TTC549 (cell line): ENCODE data around the gene CCL16.
"Not testable (repeated sequence)": the region's sequence is repeated elsewhere in the genome, so short reads cannot be mapped to it uniquely, and the experiment has no call there.

Experiments used
- FAIRE-seq: peaks from 2 replicates; lab custom pipeline; 2012; peaks lifted over from hg19 to GRCh38; lab: Jason Lieb, UNC

CCL16 gene

DNA sequence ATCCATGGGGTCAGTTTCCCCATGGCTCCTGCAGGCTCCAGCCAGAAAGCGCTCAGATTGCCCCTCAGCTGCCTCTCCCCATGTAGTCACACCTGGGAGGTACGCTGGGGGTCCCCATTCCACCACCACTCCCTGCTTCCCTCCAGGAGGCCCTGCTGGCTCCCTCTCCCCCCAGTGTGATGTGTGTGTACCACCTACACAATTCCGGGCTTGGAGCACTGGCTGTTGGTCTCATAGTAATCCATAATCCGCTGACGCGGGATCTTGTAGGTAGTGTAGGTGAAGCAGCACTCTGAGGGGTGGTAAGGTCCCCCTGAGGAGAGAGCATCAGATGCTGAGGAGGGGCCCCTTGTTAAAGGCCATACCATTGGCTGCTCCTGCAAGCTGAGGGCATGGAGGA, 2.8 kb upstream of the CCL16 start:
- FAIRE-seq, result no peak

DNA sequence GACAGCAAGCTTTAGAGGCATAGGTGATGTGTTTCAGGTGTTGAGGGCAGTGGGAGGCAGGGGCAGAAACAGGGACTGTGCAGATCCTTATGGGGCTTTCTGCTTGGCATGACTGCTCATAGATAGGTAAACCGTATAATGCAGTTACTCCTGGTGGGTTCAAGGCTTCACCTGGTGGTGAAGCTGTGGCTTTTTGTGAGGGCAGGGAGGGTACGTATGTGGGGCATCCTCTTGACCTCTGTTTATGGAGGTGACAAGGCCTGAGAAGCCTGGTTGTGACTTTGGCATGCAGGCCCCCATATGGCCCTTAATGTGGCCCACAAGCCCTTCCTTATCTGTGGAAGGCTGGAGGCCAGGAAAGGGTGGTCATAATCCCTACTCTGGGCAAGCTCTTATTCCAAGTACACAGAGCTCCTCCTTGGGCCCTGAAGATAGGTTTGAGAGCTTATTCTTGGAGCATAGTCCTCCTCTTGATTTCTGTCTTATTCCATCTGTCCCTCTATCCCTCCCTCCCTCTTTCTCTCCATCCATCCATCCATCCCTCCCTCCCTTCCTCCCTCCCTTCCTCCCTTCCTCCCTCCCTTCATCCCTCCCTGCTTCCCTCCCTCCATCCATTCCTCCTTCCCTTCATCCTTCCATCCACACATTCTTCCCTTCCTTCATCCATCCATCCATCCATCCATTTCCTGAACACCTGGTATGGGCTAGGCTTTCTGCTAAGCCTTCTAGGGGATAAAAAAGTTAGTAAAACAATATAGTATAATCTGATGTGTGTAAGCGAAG, 1.3 kb upstream of the CCL16 start:
- no peak for FAIRE-seq

DNA sequence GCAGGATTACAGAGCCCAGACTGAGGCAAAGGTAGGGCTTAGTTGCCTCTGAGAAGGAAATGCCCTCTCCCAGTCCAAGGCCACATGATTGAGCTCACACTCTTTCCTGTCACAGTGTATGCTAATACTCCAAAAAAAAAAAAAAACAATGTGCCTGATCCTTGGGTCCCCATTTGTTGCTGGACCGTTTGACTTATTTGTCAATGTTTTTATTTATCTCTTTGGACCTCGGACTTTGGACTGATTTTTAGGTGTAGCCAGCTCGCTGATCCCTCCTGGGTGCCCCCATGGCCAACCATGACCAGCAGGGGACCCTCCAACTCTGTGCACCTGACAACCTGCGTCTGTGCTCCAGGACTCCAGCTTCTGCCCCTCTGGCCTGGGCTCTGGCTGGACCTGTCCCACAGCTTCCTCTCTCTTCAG, 622 bp upstream of the CCL16 start:
- no peak for FAIRE-seq

DNA sequence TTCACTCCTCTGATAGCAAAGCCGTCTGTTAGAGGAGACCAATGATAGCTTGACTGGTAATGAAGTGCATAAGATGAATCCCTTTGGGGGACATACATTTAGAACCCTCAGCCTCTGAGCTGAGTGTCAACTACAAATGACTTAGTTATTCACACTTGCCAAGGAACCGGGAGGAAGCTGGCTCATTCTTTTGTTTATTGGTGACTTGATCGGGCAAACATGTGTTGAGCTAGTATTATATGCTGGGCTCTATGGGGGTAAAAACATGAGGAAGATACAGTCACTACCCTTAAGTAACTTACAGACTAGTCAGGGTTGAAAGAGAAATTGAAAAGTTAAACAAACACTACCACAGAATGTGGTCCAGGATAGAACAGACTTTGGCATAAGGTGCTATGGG, 3.0 kb downstream of the CCL16 start:
- no peak for FAIRE-seq

DNA sequence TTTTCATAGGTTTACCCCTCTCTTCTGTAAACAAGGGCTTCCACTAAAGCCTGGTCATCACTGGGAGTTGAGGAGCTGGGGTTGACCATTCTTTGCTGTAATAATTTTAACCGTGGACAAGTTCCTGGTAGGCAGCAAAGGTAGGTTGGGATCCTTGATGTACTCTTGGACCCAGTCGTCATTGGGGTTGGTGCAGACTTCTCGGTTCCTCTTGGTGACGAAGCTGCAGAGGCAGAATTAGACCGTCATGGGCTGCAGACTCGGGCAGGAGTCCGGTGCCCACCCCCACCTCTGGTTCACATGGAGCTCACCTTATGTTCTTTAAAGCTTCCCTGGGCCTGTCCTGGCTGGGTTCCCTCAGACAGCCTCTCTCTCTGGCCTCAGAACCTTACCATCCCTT, 3.8 kb downstream of the CCL16 start:
- no peak for FAIRE-seq

DNA sequence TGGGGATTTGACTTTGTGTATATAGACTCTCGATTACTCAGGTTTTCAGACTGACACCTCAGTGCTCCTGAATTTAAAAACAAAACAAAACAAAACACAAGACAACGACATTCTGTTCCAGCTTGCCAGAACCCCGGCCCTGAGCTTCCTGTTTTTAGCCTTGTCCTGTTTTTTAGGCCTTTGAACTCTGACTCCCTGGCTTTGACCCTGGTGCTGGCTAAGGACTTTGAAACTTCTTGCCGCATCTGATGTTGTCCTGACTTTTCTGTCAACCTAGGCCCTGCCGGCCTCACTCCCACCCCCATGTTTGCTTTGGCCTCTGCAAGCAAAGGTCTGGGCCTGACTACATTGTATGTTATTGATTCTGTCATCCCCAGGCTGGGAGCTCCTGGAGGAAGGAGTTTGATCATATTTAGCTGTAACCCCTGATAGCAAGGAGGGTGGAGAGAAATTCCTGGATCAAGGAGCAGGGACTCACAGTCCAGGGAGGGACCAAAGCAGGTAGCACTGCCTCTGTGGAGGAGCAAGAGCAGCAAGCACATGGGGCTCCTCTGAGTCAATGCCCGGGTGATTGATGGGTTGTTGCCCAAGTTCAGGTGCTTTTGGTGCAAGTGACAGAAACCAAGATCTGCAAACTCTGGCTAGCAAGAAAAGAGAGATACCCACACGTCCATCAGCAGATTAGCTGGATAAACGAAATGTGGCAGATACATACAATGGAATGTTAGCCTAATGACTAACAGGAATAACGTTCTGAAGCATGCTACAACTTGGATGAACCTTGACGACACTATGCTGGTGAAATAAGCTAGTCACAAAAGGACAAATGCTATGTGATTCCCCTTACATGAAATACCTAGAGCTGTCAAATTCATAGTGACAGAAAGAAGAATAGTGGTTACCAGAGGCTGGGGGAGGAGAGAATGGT, 7.7 kb downstream of the CCL16 start:
- FAIRE-seq, result no peak

DNA sequence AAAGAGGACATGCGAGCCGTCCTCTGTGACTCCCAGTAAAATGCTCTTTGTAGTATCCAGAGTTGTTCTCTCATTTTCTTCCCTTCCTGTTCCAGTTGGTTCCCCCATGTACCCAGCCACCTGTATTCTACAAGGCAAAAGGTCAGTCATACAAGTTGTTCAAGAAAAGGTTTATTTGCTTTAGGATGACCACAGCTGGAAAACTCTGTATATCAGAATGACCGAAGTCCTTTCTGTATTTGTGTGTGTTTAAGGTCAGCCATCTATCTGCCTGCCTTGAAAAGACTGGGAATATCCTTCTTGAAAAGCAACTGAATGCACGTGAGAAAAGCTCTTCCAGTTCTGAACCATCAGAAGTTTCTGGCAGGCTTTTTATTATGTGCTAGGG, 8.4 kb downstream of the CCL16 start:
- FAIRE-seq, result no peak

DNA sequence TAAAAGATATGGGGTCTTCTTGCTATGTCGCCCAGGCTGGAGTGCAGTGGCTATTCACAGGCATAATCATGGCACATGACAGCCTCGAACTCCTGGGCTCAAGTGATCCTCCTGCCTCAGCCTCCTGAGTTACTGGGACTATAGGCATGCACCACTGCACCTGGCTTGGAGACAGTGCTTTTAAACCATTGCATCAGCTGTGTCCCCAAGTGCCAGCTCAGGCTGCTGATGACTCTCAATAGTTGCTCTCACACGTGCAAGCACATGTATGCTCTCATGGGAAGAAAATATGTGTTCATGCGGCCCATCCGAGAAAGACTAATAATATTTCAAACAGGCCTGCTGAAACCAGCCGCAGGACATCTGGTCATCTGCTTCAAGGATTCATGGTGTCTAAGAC, 8.8 kb downstream of the CCL16 start:
- FAIRE-seq, result no peak

DNA sequence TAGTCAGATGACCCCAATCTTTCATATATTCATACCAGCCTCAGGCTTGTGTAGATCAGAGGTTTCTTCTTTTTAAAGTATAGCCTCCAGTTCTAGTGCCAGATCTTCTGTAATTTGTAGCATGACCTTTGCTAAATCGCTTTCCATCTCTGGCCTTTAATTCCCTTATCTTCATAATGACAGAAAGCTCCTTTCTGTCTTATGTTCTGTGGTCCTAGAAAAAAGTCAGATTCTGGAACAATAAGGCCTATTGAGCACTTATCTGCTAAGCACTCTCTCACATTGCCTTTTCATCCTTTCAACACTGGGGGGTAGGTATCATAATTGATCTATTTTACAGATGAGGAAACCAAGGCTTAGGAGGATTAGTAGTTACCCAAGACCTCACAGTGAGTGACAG, 9.2 kb downstream of the CCL16 start:
- FAIRE-seq, result no peak

DNA sequence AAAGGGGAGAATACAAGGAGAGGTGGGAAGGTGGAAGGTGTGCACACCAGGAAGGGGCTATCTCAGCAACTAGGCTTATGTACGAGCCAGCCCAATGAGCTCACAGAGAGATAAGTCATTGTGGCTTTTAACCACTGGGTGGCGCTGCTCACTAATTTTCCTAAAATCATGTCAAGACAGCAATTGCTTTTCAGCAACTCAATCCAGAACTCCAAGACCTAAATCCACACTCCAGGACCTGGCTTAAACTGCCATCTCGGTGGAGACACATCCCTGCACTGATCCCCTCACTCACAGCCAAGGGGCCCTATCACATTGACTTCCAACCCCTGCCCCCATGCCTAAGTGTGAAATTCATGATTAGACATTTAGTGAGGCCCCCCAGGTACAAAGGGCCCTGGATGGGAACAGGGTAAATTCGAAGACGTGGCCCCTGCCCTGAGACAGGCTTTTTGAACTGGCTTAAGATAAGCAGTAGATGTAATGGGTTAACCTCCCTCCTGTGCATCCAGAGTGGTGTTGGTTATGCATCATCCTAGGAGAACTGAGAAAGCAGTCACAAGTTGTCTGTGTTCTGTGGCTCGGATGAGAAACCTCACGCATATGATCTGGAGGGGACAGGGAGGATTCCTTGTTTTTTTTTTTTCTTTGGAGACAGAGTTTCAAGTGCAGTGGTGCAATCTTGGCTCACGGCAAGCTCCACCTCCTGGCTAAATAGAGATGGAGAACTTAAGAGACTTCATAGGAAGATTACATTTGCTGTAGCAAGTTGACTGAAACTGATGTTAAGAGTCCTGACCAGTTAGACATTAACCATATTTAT, 11.5 kb downstream of the CCL16 start:
- no peak for FAIRE-seq

DNA sequence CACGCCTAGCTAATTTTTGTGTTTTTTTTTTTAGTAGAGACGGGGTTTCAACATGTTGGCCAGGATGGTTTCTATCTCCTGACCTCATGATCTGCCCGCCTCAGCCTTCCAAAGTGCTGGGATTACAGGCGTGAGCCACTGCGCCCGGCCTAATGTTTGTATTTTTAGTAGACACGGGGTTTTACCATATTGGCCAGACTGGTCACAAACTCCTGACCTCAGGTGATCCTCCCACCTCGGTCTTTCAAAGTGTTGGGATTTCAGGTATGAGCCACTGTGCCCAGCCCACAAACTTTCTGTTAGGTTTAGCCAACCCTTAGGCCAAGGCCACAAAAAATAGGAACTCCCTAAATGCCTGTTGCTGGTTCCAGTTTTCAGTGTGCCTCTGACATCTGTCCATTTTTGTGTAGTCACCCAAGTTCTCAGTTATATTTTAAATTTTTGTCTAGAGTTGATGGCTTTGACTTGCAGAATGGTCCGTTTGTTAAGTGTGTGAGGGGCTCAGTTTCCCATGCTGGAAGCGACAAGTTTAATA, 12.7 kb downstream of the CCL16 start:
- no peak for FAIRE-seq

DNA sequence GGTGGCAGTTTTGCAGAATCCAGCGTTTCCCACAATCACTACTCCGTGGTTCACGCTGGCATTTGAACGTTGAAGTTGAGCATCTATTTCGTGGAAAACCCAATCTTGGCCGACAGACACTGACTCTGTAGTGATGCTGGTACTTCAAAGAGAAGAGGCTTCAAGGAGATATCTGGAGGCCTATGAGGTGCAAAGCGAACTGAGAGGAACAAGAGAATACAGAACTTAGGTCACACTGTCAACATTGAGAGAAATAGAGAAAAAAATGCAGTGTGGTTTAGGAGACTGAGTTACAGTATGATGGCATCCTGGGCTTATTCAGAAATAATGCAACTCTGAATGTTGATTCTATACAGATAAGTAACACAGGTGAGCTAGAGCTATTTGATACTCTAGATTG, 16.0 kb downstream of the CCL16 start:
- FAIRE-seq, result no peak

DNA sequence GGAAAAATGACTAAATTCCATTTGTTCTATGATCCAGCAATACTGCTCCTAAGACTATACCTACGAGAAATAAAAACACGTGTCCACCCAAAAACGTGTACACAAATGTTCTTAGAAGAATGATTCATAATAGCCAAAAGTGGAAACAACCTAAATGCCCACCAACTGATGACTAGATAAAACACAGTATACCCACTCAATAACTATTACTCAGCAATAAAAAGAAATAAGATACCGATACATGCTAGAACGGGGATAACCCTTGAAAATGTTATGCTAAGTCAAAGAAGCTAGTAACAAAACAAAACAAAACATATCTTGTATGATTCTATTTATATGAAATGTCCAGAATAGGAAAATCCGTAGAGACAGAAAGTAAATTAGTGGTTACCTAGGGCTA, 17.6 kb downstream of the CCL16 start:
- no peak for FAIRE-seq

DNA sequence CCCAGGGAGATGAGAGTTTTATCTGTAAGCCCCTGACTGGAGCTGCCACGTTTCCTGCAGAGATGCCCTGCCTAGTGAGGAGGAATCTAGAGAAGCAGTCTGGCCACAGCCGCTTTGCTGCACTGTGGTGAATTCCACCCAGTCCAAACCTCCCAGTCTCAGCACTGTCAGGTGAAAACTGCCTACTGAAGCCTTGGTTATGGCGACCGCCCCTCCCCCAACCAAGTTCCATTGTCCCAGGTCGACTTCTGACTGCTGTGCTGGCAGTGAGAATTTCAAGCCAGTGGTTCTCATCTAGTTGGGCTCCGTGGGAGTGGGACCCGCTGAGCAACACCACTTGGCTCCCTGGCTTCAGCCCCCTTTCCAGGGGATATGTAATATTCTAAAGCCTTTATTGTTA, 27.6 kb downstream of the CCL16 start:
- no peak for FAIRE-seq

DNA sequence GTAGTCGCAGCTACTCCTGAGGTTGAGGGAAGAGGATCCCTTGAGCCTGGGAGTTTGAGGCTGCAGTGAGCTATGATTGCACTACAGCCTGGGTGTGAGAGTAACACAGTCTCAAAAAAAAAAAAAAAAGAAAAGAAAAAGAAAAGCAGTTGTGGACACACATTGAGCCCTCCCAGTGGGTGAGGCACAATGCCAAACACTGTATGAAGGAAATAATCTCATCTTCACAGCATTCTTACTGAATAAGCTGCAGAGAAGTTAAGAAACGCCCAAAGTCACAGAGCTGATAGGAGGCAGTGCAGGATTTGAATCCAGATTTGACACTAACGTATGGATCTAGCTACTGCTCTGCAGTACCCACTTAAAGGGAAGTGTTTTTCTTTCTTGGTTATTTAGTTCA, 31.9 kb downstream of the CCL16 start:
- FAIRE-seq, result no peak

DNA sequence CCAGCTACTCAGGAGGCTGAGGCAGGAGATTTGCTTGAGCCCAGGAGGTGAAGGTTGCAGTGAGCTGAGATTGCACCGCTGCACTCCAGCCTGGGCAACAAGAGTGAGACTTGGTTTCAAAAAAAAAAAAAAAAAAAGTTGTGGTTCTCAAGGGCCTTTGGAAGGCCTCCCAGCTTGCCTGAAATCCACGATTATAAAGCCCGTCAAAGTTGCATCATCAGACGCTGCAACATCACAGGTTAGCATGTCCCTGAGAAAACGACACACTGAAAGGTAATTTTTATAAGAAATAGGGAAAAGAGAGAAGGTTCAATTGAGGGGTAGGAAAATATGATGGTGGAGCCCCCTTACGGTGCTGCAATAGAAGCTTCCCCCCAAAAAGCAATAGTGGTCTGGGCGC, 33.2 kb downstream of the CCL16 start:
- no peak for FAIRE-seq

DNA sequence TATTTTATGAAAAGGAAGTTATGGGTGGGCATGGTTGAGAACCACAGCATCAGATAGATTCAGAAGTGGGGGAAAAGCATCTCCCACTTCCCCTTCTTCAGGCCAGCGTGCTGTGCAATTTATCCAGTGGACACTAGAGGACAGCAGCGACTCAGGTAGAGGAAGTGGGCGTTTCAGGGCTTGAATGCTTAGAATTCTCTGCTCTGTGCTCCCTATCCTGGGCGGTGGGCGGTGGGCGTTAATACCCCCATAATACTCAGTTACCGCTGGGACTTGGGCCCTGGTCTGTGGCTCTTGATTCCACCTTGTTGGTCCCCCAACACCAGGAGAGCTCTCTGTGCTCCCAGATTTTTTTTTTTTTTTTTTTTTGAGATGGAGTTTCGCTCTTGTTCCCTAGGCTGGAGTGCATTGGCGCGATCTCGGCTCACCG, 34.1 kb downstream of the CCL16 start:
- no peak for FAIRE-seq

DNA sequence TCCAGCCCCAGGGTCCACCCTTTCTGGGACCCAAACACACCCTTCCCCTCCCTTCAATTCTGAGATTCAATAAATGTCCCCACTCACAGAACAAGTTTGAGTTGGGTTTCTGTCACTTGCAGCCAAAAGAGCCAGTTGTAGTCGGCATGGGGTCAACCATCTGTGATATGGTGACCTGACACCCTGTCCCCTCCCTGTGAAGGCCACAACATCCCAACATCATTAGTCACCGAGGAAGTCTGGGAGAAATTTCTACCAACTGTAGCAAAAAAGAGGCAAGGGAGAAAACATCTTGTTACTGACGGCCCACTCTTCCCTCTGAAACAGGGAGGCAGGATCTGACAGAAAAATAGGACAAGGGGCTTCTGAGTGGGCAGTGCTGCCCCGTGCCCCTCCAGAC, 37.1 kb downstream of the CCL16 start:
- FAIRE-seq, result no peak

DNA sequence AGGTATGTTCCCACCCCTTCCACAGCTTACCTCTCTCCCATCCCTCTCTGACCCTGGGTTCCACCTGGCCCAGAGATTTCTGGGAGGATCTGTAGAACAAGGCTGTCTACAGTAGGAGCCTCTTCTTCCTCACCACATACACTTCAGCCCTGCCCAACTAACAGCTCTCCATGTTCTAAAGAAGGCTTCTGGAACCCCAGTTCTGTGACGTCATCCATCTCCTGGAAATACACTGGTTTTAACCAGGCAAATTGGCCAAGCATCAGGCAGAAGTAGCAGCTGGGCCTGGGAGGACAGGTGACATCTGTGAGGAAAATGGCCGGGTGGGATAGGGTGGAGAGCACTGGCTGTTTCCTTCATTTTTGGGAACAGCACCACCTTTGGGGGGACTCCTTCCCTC, 37.8 kb downstream of the CCL16 start, which contains the start of gene LYZL6:
LYZL6 (minus strand) TSS at position 177 of the 400 bp plus-strand sequence. CDS start 4,357 bp downstream, outside the sequence.
- no peak for FAIRE-seq

DNA sequence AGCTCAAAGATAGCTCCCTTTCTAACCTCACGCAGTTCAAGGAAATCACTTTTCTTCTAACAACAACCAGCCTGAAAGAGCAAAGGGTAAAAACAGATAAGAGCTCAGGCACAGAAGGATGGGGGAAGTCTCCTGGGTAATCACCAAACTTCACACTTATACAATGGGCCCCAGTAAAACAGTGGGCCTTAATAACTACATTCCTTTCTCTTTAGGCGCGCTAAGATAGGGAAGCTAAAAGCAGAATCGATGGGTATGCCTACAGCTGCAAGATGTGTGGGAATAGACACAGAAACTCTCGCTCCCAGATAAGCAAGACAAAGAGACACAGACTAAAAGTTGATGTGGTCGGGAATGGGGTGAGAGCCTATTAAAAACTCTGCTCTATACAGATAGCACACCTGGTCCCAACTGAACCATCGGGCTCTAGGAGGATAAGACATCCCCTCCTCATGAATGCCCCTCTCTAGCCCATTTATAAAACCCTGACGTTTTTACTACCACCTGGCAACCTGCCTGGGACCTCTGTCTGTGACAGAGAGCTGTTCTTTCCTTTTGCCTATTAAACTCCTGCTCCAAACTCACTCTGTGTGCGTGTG, 38.6 kb downstream of the CCL16 start:
- FAIRE-seq, result no peak

DNA sequence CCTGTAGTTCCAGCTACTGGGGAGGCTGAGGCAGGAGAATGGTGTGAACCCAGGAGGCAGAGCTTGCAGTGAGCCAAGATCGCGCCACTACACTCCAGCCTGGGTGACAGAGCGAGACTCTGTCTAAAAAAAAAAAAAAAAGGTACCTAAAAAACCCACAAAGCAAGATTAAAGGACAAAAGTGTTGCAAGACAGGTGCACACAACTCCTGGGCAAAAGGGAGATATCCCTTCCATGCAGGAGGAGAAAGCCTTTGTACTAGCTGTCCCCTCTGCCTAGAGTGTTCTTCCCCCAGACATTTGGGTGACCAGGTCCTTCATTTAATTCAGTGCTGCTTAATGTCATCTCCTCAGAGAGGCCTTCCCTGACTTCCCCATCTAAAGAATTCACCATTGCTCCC, 42.8 kb downstream of the CCL16 start:
- not testable (repeated sequence) for FAIRE-seq

DNA sequence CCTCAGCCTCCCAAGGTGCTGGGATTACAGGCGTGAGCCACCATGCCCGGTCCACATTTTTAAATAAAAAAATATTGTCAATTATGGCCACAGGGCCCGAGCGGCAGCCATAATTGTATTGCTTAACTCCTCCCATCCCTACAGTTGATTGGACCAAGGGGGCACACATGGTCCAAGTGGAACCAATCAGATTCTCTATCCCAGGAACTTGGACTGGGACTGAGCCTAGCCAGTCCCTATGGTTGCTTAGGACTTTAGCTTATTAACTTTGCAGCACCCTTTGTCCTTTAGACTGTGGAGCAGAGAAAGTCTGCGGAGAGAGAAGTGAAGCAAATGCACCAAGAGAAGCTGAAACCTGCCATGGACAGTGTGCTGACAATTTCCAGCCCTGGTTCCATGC, 45.2 kb downstream of the CCL16 start:
- FAIRE-seq, result no peak
